ENCODE results near the gene EFNA4. TPM values are rescaled to one million over a fixed set of nuclear protein-coding genes. Genes with fewer than 3 reads are reported as not detected.
A peak's percentile ranks its signal among the peaks of the same experiment; 100 is the strongest.

Gene EFNA4
- total and polyA plus RNA-seq, 11 donors, result 1.1 to 4.8 (median 2.2) TPM

- H3K4me3 ChIP-seq, result no peak overlapping the region
- peaks cover 20 to 40% (median 28%) of the 10 kb centered on the region in 9 donors for H3K27me3 ChIP-seq
- TF ChIP-seq CTCF (IDR thresholded peaks at IDR 0.05) (no peak), POLR2A (IDR thresholded peaks at IDR 0.05) (no peak)
- DNase-seq, result no peak
- intact Hi-C loops (cut with DNase I), result no loop called here
- H3K9me3 ChIP-seq, result no peaks in the 10 kb centered on the region
- no peaks in the 10 kb centered on the region for H3K36me3 ChIP-seq
- 82 to 97% (median 90%) methylated on average over 3 of the region's 3 CpGs for WGBS, 4 donors
- H3K4me1 ChIP-seq, result peaks cover 13 to 43% (median 36%) of the 10 kb centered on the region in 12 donors
- ATAC-seq, result no peak
- H3K27ac ChIP-seq, result no peak overlapping the region
Observed at GRCh38 chr1:155077346-155077745, 13.8 kb downstream of the EFNA4 start.

- peaks cover 25 to 45% (median 34%) of the 10 kb centered on the region in 9 donors for H3K27me3 ChIP-seq
- WGBS, 4 donors, result 57 to 69% (median 64%) methylated on average over 4 of the region's 4 CpGs
- intact Hi-C loops (cut with DNase I), result no loop called here
- no peak for TF ChIP-seq CTCF (IDR thresholded peaks at IDR 0.05)
- peak overlapping the region in 3 of 12 donors; percentile 38 to 51 (median 45) for H3K4me3 ChIP-seq
- no peaks in the 10 kb centered on the region for H3K36me3 ChIP-seq
- no peak for ATAC-seq
- H3K27ac ChIP-seq, result no peak overlapping the region
- no peak for DNase-seq
- no peaks in the 10 kb centered on the region for H3K9me3 ChIP-seq
- H3K4me1 ChIP-seq, result peaks cover 13 to 48% (median 41%) of the 10 kb centered on the region in 12 donors
Observed at GRCh38 chr1:155077758-155078445, 14.4 kb downstream of the EFNA4 start.

GRCh38 chr1:155078469-155079209 lies 15.1 kb downstream of the EFNA4 start, which contains the start of gene EFNA3:
Gene EFNA3 (plus strand): TSS chr1:155078837. CDS start chr1:155078942, 105 bp downstream.
- Histone ChIP-seq H3K27me3 (peaks cover 33 to 53% (median 41%) of the 10 kb centered on the region in 9 donors), H3K36me3 (no peaks in the 10 kb centered on the region), H3K4me3 (peak within 1 kb of the TSS; percentile 12 to 60 (median 50)), H3K27ac (no peak within 1 kb of the TSS), H3K4me1 (peaks cover 13 to 52% (median 42%) of the 10 kb centered on the region in 12 donors), H3K9me3 (no peaks in the 10 kb centered on the region)
- TF ChIP-seq CTCF (IDR thresholded peaks at IDR 0.05) (no peak), POLR2A (IDR thresholded peaks at IDR 0.05) (peak in 1 of 2 donors; percentile 20)
- intact Hi-C loops (cut with DNase I), result no loop called here
- WGBS, 4 donors, result 1 to 3% (median 2%) methylated on average over 35 to 59 of the region's 59 CpGs
- DNase-seq, result peak; percentile 73 to 89 (median 78)
- ATAC-seq, result peak; percentile 41 to 87 (median 82)

- Histone ChIP-seq H3K36me3 (no peaks in the 10 kb centered on the region), H3K4me3 (peak overlapping the region; percentile 12 to 60 (median 50)), H3K9me3 (no peaks in the 10 kb centered on the region), H3K27me3 (peaks cover 38 to 58% (median 46%) of the 10 kb centered on the region in 9 donors), H3K27ac (no peak overlapping the region), H3K4me1 (peaks cover 13 to 57% (median 43%) of the 10 kb centered on the region in 12 donors)
- ATAC-seq, result no peak
- DNase-seq, result no peak
- intact Hi-C loops (cut with DNase I), result no loop called here
- WGBS, 4 donors, result 2 to 8% (median 3%) methylated on average over 9 to 10 of the region's 10 CpGs
- TF ChIP-seq CTCF (IDR thresholded peaks at IDR 0.05) (no peak), POLR2A (IDR thresholded peaks at IDR 0.05) (no peak)
Observed at GRCh38 chr1:155079210-155079486, 15.6 kb downstream of the EFNA4 start.

All from heart left ventricle (tissue), 16 donors.